Colonic mucosa (tissue), 4 donors: ENCODE data around the gene LRRC4B. TPM values are rescaled to one million over a fixed set of nuclear protein-coding genes. Genes with fewer than 3 reads are reported as not detected.

ENCODE experiments used
- DNase-seq: peaks from one replicate; pipeline ENCODE4 v3.0.0-alpha.2; 2020
- H3K27ac ChIP-seq: fragments of 200-600 bp; one replicate; pipeline ENCODE4 v1.8.0; 2021
- H3K27me3 ChIP-seq: fragments of 200-600 bp; one replicate; pipeline ENCODE4 v1.8.0; 2021
- H3K36me3 ChIP-seq: fragments of 200-600 bp; one replicate; pipeline ENCODE4 v1.8.0; 2021
- H3K4me1 ChIP-seq: fragments of 200-600 bp; one replicate; pipeline ENCODE4 v1.8.0; 2021; ENCODE audit warnings: mild to moderate bottlenecking
- H3K4me3 ChIP-seq: fragments of 200-600 bp; one replicate; pipeline ENCODE4 v1.8.0; 2021
- H3K9ac ChIP-seq, 2 donors: one replicate each; pipeline ENCODE4 v1.7.0; 2013; ENCODE audit warnings: control low read depth in 2 of 2, low read depth in 2 of 2, low read length in 2 of 2
- H3K9me3 ChIP-seq: fragments of 200-600 bp; one replicate; pipeline ENCODE4 v1.8.0; 2021
- intact Hi-C: fragments of 100-400 bp; cut with DNase I; formaldehyde crosslinking; loops from one replicate; pipeline ENCODE4 v1.14.1; 2022
- total RNA-seq, 2 donors: library from RNA; stranded (reverse); fragmentation: NEBNext Ultra II Directional in 1 of 2; extraction: Animal tissue kit (Norgen Biotek cat#: 25700) in 1 of 2; gene quantifications; one replicate each; pipeline ENCODE4 v1.2.1, GENCODE V29; 2021
- TF ChIP-seq, protein P1 (sequence below): fragments of 200-600 bp; IDR thresholded peaks from one replicate; pipeline ENCODE4 v1.8.0; 2022; ENCODE audit warnings: antibody characterized with exemption, mild to moderate bottlenecking
- donor health status: healthy.
- donor health status: DM: no; HTN: no; CAD: no.
- donor health status: DM: no; HTN: no; CAD: no.

The LRRC4B gene
- total RNA-seq, 2 donors from 2014 or later, result 1.1 TPM

DNA sequence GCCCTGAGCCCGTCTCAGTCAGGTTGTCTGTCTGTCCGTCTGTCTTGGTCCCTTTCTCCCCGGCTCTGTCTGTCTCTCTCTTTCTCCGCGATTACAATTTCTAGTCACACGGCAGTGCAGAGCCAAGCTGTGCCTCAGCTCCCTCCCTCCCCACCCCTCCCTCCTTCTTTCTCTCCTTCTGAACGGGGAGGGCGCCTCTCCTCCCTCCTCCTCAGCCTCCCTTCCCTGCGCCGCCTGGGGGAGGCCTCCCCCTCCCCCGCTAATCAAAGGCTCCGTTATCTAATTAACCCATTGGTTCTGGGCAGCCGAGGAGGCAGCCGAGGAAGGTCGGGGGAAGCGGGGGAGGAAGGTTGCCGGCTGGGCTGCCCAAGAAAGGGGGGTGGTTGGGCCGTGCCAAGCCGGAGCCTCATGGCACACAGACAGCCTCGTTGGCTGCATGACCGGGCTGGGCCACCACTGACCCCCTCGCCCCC lies 16.5 kb downstream of the LRRC4B start:
- no peaks in the 10 kb centered on the region for H3K4me1 ChIP-seq
- H3K27ac ChIP-seq, result no peak overlapping the region
- no peak for DNase-seq
- no peak overlapping the region for H3K9ac ChIP-seq
- TF ChIP-seq, protein P1, sequence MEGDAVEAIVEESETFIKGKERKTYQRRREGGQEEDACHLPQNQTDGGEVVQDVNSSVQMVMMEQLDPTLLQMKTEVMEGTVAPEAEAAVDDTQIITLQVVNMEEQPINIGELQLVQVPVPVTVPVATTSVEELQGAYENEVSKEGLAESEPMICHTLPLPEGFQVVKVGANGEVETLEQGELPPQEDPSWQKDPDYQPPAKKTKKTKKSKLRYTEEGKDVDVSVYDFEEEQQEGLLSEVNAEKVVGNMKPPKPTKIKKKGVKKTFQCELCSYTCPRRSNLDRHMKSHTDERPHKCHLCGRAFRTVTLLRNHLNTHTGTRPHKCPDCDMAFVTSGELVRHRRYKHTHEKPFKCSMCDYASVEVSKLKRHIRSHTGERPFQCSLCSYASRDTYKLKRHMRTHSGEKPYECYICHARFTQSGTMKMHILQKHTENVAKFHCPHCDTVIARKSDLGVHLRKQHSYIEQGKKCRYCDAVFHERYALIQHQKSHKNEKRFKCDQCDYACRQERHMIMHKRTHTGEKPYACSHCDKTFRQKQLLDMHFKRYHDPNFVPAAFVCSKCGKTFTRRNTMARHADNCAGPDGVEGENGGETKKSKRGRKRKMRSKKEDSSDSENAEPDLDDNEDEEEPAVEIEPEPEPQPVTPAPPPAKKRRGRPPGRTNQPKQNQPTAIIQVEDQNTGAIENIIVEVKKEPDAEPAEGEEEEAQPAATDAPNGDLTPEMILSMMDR, result no peak
- no peaks in the 10 kb centered on the region for H3K9me3 ChIP-seq
- H3K4me3 ChIP-seq, result no peak overlapping the region
- H3K36me3 ChIP-seq, result no peaks in the 10 kb centered on the region
- H3K27me3 ChIP-seq, result peaks cover 4% of the 10 kb centered on the region
- intact Hi-C loops, result no loop called here

DNA sequence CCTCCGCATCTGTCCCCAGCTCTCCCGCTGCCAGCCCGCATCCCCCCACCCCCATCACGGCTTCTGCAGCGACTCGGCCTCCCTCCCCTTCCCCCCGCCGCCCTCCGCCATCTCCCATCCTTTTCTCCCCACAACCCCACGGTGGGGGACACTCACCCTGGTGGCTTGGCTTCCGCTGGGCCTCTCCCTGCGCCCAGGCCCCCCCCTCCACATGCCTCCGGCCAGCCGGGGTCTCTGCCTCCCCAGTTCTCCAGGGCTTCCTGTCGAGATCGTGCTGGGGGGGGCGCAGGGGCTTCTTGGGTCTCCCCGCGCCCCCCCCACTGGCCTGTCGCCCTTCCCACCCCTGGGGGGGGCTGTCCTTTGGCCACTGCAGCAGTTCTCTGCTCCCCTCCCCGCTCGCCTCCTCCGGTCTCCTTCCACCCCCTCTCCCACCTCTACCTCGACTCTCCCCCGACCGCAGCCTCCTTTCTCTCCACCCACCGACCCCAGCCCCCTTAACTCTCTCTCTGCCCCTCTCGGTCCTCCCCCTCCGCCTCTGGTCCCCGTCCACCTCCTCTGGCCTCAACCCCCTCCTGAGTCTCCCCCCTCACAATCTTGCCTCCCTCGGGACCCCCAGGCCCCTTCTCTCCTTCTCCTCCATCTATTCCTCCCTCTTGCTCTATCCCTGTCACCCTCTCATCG lies 17.1 kb downstream of the LRRC4B start:
- no peaks in the 10 kb centered on the region for H3K4me1 ChIP-seq
- H3K27me3 ChIP-seq, result peaks cover 4% of the 10 kb centered on the region
- no peak overlapping the region for H3K27ac ChIP-seq
- TF ChIP-seq, protein P1, result no peak
- intact Hi-C loops, result no loop called here
- no peak for DNase-seq
- H3K36me3 ChIP-seq, result no peaks in the 10 kb centered on the region
- H3K4me3 ChIP-seq, result no peak overlapping the region
- no peak overlapping the region for H3K9ac ChIP-seq
- no peaks in the 10 kb centered on the region for H3K9me3 ChIP-seq

DNA sequence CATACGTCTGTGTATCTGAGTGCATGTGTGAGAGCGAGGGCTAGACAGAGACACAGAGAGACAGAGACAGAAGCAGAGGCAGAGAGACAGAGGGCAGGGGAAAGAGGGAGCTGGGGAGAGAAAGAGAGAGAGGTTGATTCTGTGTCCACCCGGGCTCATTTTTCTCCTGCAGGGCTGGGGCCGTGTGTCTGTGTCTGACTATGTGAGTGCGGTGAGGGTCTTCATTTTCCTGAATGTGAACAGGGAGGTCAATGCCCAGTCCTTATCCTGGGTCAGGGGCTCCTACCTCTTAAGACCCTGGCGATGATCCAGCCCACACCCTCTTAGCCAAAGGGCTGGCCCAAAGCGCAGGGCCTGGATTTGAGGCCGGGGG lies 17.7 kb downstream of the LRRC4B start:
- no peaks in the 10 kb centered on the region for H3K9me3 ChIP-seq
- H3K4me3 ChIP-seq, result no peak overlapping the region
- intact Hi-C loops, result no loop called here
- no peaks in the 10 kb centered on the region for H3K36me3 ChIP-seq
- no peak overlapping the region for H3K27ac ChIP-seq
- no peak for DNase-seq
- H3K27me3 ChIP-seq, result no peaks in the 10 kb centered on the region
- TF ChIP-seq, protein P1, result no peak
- no peaks in the 10 kb centered on the region for H3K4me1 ChIP-seq
- no peak overlapping the region for H3K9ac ChIP-seq

DNA sequence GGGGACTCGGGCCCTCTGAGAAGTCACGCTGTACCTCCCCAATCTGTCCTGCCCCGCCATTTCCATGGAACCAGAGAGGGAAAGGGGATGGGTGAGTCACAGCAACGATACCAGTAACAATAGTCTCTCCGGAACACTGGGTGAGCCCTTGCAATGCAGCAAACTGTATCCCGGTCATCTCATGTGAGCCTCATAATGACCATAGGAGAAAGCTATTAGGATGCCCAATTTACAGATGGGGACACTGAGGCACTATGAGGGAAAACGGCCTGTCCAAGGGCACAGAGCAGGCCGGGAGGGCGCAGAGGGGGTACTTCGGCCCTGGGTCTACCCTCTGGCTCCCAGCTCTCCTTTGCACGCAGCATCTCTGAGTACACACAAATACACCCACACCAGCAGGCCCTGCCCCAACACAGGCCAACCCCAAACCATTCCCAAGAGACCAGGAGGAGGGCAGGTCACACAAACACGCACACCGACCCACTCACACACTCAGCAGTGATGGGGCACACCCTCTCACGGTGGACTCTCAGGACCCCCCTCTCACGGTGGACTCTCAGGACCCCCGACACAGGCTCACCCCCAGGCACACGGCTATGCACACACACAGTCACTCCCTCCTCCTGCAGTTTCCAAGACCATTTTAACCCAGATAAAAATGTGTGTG lies 18.2 kb downstream of the LRRC4B start:
- Histone ChIP-seq H3K27ac (no peak overlapping the region), H3K9ac (peak overlapping the region in 1 of 2 donors; percentile 19), H3K4me3 (no peak overlapping the region), H3K27me3 (no peaks in the 10 kb centered on the region), H3K9me3 (no peaks in the 10 kb centered on the region), H3K36me3 (no peaks in the 10 kb centered on the region), H3K4me1 (no peaks in the 10 kb centered on the region)
- no peak for DNase-seq
- TF ChIP-seq, protein P1, result no peak
- intact Hi-C loops, result no loop called here

DNA sequence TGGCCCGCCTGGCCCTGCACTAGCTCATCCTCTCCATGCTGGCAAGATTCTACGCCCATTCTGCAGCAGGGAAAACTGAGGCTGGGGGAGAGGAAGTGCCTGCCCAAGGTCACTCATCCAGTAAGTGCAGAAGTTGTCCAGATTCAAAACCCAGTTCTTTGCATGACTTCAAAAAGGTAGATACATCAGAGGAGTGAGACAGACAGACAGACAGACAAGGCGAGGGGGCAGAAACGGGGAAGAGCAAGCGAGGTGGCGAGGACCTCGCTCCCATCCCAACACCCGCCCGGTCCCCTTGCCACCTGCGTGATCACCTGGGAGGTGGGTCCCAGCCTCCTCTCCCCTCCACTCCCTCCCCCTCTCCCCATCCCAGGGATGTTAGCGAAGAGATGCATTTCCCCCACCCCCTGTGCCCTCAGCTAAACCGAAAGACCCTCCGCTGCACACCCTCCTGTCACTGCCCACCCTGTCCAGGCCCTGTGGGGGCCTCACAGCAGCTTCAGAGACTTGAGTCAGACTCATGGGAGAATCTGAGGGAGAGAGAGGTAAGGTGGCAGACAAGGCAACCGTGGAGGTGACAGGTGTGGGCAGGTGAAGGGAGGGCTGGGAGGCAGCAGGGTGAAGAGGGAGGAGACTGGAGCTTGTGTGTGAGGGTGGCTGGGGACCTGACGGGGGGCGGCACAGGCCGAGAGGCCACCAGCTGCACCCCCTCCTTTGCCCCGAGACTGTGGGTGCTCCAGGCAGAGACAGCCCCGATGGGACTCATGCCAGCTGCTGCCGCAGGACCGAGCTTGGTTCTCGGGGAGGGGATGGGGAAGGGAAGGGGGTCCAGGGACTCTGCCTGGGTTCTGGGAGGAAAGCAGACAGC lies 18.9 kb downstream of the LRRC4B start:
- Histone ChIP-seq H3K4me1 (no peaks in the 10 kb centered on the region), H3K36me3 (no peaks in the 10 kb centered on the region), H3K27me3 (no peaks in the 10 kb centered on the region), H3K27ac (no peak overlapping the region), H3K9me3 (no peaks in the 10 kb centered on the region), H3K4me3 (no peak overlapping the region), H3K9ac (no peak overlapping the region)
- DNase-seq, result no peak
- intact Hi-C loops, result no loop called here
- TF ChIP-seq, protein P1, result no peak
